Left lung (tissue), 10 donors: Measurements from ENCODE around the gene DGKD. TPM values are rescaled to one million over a fixed set of nuclear protein-coding genes. Genes with fewer than 3 reads are reported as not detected.

Source experiments
- ATAC-seq: fragments of 200-7000 bp; cut with Tn5 transposase; one replicate; pipeline ENCODE4 v1.9.1; 2020; ENCODE audit warnings: moderate library complexity
- DNase-seq, 4 donors: peaks; one replicate each; pipeline ENCODE4 v3.0.0-alpha.2; 2013 to 2020
- H3K27ac ChIP-seq, 2 donors: fragments of 200-600 bp; sonication (generic) in 1 of 2; one replicate each; pipeline versions ENCODE4 v1.5.0 to v1.8.0; 2020 to 2021
- H3K27me3 ChIP-seq, 2 donors: fragments of 200-600 bp; sonication (generic) in 1 of 2; one replicate each; pipeline versions ENCODE4 v1.5.0 to v1.8.0; 2020 to 2021
- H3K36me3 ChIP-seq, 2 donors: fragments of 200-600 bp; sonication (generic) in 1 of 2; one replicate each; pipeline versions ENCODE4 v1.5.0 to v1.8.0; 2020 to 2021
- H3K4me1 ChIP-seq, 2 donors: fragments of 200-600 bp; one replicate each; pipeline ENCODE4 v1.8.0; 2021
- H3K4me3 ChIP-seq, 2 donors: fragments of 200-600 bp; sonication (generic) in 1 of 2; one replicate each; pipeline versions ENCODE4 v1.5.0 to v1.8.0; 2020 to 2021; ENCODE audit warnings: mild to moderate bottlenecking in 1 of 2
- H3K9me3 ChIP-seq, 2 donors: fragments of 200-600 bp; sonication (generic) in 1 of 2; one replicate each; pipeline versions ENCODE4 v1.5.0 to v1.8.0; 2020 to 2021
- intact Hi-C, 2 donors: fragments of 100-400 bp; cut with DNase I; formaldehyde crosslinking; loops; one replicate each; pipeline versions ENCODE4 v1.11.2 to v1.14.2; 2022
- polyA plus RNA-seq, 6 donors: library from polyadenylated mRNA; unstranded; fragments of 120-200 nt; gene quantifications; one replicate each; pipeline ENCODE4 v1.2.1, GENCODE V29; 2013; ENCODE audit not compliant: insufficient read length in 6 of 6
- total RNA-seq, 2 donors: library from RNA; stranded (reverse); fragmentation: NEBNext Ultra II Directional; extraction: Animal tissue kit (Norgen Biotek cat#: 25700); gene quantifications; one replicate each; pipeline ENCODE4 v1.2.1, GENCODE V29; 2021
- TF ChIP-seq, protein P1 (sequence below), 2 donors: fragments of 200-600 bp; sonication (generic) in 1 of 2; IDR thresholded peaks; one replicate each; pipeline versions ENCODE4 v1.5.0 to v1.8.0; 2021; ENCODE audit warnings: antibody characterized with exemption in 2 of 2
- donor health status: DM: no; HTN: yes; CAD: no.
- donor health status: DM: no; HTN: no; CAD: no.

DGKD gene
- total and polyA plus RNA-seq, 8 donors: 22.9 to 98.0 (median 32.6) TPM

DNA sequence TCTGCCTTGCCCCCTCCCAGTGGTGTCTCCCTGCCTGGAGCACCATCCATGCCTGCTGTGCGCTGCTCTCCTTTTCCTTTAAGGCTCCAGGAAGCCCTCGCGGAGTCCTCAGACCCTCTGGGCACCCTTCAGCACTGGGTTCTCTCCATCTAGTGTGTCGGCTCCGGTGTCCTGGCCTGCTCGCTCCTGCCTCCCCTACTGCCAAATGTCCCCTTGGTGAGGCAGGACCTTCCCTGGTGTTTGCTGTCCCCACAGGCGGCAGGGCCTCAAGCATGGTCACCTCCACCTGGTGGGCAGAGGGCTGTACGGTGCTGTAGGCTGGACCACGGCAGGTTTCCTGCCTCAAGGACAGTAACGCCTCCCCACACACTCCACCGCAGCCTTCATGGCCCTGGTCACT lies 90.2 kb downstream of the DGKD start:
- Histone ChIP-seq H3K4me1 (no peaks in the 10 kb centered on the region), H3K27me3 (no peaks in the 10 kb centered on the region), H3K9me3 (no peaks in the 10 kb centered on the region), H3K27ac (no peak overlapping the region), H3K36me3 (peaks cover 0 to 95% of the 10 kb centered on the region in 2 donors), H3K4me3 (no peak overlapping the region)
- DNase-seq: no peak
- intact Hi-C loops: no loop called here
- no peak for ATAC-seq
- TF ChIP-seq, protein P1, sequence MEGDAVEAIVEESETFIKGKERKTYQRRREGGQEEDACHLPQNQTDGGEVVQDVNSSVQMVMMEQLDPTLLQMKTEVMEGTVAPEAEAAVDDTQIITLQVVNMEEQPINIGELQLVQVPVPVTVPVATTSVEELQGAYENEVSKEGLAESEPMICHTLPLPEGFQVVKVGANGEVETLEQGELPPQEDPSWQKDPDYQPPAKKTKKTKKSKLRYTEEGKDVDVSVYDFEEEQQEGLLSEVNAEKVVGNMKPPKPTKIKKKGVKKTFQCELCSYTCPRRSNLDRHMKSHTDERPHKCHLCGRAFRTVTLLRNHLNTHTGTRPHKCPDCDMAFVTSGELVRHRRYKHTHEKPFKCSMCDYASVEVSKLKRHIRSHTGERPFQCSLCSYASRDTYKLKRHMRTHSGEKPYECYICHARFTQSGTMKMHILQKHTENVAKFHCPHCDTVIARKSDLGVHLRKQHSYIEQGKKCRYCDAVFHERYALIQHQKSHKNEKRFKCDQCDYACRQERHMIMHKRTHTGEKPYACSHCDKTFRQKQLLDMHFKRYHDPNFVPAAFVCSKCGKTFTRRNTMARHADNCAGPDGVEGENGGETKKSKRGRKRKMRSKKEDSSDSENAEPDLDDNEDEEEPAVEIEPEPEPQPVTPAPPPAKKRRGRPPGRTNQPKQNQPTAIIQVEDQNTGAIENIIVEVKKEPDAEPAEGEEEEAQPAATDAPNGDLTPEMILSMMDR (IDR thresholded peaks at IDR 0.05): no peak

DNA sequence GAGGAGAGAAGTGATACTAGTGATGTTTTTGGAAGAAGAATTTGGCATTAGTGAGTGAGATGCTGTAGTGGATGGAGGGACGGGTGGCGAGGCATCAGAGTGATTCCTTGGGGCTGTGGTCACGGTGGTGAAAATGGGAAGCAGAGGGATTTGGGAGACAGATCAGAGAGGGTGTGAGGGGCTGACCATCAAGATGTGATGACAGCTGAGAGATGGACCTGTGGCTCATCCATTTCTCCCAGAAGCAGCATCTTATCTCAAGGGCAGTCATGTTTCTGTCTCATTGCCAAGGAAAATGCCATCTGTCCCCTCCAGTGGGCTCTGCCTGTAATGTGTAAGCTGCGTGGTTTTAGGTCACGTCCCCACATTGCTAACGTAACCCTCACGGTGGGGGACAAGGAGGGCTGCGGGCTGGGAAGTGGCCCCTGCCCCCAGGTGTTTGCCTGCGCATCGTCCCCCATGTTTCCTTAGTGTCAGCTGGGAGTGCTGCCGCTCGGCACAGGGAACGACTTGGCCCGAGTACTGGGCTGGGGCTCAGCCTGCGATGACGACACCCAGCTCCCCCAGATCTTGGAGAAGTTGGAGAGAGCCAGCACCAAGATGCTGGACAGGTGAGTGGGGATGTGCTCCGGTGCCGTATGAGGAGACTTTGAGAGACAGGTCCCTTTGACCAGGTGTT lies 91.0 kb downstream of the DGKD start:
- H3K4me3 ChIP-seq: no peak overlapping the region
- H3K9me3 ChIP-seq: no peaks in the 10 kb centered on the region
- no peaks in the 10 kb centered on the region for H3K27me3 ChIP-seq
- H3K36me3 ChIP-seq: peaks cover 0 to 95% of the 10 kb centered on the region in 2 donors
- DNase-seq (peak in 1 of 4 donors; percentile 14), ATAC-seq (no peak)
- H3K27ac ChIP-seq: no peak overlapping the region
- no peaks in the 10 kb centered on the region for H3K4me1 ChIP-seq
- intact Hi-C loops: no loop called here
- TF ChIP-seq, protein P1 (IDR thresholded peaks at IDR 0.05): no peak

DNA sequence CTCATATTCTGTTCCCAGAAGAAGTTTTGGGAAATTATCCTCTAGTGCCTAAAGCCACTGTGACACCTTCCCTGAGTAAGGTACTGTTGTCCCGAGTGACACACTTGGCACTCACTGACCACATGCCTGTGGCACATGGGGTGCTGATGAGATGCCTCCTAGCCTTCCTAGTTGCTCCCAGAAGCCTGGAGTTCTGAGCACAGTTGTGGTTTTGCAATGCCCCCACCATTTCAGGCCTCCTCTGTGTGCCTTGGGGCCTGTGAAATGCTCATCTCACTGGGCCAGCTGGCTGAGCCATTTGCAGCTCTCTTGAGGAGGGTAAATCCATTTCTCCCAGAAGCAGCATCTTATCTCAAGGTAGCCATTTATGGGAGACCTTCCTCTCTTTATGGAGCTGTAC lies 91.8 kb downstream of the DGKD start:
- no peak for ATAC-seq
- Histone ChIP-seq H3K36me3 (peaks cover 0 to 95% of the 10 kb centered on the region in 2 donors), H3K27ac (no peak overlapping the region), H3K27me3 (no peaks in the 10 kb centered on the region), H3K4me1 (no peaks in the 10 kb centered on the region), H3K9me3 (no peaks in the 10 kb centered on the region), H3K4me3 (no peak overlapping the region)
- TF ChIP-seq, protein P1 (IDR thresholded peaks at IDR 0.05): no peak
- intact Hi-C loops: no loop called here
- DNase-seq: peak in 1 of 4 donors; percentile 9

DNA sequence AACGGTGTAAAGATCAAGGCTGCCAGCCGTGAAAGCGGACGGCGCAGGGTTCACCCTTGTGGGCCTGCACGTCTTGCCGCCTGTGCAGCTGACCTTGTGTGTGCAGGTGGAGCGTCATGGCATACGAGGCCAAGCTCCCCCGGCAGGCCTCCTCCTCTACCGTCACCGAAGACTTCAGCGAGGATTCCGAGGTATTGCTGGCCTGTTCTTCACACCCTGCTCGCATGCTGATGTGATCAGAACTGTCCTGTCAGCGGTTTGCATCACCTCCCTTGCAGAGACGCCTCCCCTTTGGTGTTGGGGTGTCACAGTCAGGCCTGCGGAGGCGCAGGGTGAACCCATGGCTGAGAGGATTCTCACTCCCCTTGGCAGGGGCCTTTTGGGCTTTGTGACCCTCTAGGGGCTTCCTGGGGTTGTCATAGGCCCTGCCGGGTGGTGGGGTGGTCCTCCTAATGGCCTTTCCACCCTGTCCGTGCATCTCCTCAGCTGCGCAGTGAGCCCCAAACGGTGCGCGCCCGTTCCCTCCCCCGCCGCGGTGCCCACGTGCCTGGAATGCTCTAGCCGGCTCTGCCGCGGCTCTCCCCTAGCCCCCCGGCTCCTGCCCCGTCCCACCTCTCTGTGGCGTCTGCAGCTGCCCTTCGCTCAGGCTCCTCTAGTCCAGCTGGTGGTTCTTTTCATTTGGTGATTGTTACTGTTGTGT lies 92.5 kb downstream of the DGKD start:
- Histone ChIP-seq H3K27me3 (no peaks in the 10 kb centered on the region), H3K27ac (no peak overlapping the region), H3K36me3 (peaks cover 0 to 95% of the 10 kb centered on the region in 2 donors), H3K9me3 (no peaks in the 10 kb centered on the region), H3K4me3 (no peak overlapping the region), H3K4me1 (no peaks in the 10 kb centered on the region)
- intact Hi-C loops: no loop called here
- TF ChIP-seq, protein P1 (IDR thresholded peaks at IDR 0.05): no peak
- DNase-seq (peak in 2 of 4 donors; percentile 27 to 60), ATAC-seq (no peak)

DNA sequence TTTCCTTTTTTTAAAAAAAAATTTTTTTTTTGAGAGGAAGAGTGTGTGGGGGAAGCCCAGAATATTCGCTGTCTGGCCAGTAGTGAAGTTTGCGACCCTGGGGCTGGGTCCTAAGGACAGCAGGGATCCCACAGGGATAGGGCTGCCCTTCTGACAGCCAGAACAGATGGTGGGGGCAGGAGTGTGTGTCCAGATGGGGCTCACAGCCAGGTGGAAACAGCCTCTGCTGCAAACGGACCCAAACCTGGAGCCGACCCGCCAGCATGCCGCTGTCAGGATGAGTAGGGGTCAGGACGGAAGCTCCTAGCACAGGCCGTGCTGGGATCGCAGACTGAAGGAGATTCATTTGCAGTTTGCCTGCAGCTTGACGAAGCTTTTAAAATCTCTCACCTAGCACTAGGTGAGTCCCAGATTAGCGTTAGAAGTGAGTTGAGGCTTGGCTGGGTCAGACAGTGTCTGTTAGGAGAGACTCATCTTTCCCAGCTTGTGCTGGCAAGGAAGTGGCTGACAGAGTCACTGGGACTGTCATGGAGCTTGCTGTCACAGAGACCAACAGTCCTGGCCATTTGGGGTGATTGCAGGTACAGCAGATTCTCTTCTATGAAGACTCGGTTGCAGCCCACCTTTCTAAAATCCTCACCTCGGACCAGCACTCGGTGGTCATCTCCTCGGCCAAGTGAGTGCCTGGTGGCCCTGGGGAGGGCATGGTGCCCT lies 93.4 kb downstream of the DGKD start:
- H3K4me3 ChIP-seq: no peak overlapping the region
- H3K4me1 ChIP-seq: no peaks in the 10 kb centered on the region
- H3K9me3 ChIP-seq: no peaks in the 10 kb centered on the region
- DNase-seq (peak in 1 of 4 donors; percentile 20), ATAC-seq (no peak)
- H3K27ac ChIP-seq: no peak overlapping the region
- H3K36me3 ChIP-seq: peaks cover 0 to 95% of the 10 kb centered on the region in 2 donors
- TF ChIP-seq, protein P1 (IDR thresholded peaks at IDR 0.05): no peak
- no peaks in the 10 kb centered on the region for H3K27me3 ChIP-seq
- intact Hi-C loops: no loop called here
